Measurements from ENCODE around the gene PPP2R5C.
"Not testable (repeated sequence)": the region's sequence is repeated elsewhere in the genome, so short reads cannot be mapped to it uniquely, and the experiment has no call there.

Gene PPP2R5C

DNA sequence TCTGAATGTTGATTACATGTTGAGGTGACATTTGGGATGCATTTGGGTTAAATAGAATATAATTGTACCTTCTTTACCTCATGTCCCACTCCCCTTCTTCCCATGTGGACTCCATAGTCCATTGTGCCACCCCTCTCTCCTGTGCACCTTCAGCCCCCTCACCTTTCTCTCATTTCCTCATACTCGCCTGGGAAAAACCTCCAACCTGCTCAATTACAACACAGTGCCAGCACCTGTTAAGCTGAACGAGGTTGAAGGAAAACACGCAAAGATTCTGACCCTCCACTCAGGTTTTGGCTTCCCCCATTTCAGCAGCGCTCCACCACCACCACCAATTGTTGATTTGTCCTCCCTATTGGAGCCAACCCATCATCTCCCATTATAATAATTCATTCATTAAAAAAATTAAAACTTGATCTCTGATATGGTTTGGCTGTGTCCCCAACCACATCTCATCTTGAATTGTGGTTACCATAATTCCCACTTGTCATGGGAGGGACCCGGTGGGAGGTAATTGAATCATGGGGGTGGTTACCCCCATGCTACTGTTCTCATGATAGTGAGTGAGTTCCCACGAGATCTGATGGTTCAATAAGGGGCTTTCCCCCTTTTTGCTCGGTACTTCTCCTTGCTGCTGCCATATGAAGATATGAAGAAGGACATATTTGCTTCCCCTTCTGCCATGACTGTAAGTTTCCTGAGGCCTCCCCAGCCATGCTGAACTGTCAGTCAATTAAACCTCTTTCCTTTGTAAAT lies 33.7 kb upstream of the PPP2R5C start:
- DNase-seq = no peak

- no peak for DNase-seq
These were observed 33.2 kb upstream of the PPP2R5C start for GRCh38 chr14:101728367-101728742.

GRCh38 chr14:101729382-101729781 lies 32.1 kb upstream of the PPP2R5C start:
- DNase-seq = no peak

DNA sequence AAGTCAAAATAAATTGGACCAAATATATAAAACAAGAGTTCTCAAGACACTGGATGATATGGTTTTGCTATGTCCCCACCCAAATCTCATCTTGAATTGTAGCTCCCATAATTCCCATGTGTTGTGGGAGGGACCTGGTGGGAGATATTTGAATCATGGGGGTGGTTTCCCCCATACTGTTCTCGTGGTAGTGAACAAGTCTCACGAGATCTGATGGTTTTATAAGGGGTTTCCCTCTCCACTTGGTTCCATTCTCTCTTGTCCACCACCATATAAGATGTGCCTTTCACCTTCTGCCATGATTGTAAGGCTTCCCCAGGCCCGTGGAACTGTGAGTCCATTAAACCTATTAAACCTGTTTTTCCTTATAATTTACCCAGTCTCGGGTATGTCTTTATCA lies 31.4 kb upstream of the PPP2R5C start:
- not testable (repeated sequence) for DNase-seq

DNA sequence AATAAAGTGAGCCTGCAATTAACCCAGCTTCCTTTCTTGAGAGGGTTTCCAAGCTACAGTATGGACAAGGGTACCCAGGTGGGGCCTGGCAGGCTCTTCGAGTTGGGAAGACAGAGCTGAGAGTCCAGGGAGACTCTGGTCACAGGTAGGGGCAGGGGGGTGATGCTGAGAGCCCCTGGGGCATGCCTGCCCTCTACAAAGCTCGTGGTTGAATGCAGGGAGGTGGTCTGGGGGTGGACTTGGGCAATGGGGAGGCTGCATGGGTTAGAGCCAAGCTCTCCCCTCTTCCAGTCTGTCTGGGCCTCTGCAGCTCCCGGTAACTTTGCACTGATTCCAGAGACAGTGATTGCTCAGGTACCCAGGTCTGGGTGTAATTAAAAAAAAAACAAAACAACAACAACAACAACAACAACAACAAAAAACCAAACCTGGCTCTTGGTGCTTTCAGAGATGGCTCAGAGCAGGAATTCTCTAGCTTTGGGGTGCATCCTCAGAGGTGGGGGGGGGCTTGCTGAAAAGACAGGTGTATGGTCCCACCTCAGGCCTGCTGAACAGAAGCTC lies 30.8 kb upstream of the PPP2R5C start:
- no peak for DNase-seq

- DNase-seq = peak; percentile 72
These were observed 30.1 kb upstream of the PPP2R5C start for GRCh38 chr14:101731187-101732080.

DNA sequence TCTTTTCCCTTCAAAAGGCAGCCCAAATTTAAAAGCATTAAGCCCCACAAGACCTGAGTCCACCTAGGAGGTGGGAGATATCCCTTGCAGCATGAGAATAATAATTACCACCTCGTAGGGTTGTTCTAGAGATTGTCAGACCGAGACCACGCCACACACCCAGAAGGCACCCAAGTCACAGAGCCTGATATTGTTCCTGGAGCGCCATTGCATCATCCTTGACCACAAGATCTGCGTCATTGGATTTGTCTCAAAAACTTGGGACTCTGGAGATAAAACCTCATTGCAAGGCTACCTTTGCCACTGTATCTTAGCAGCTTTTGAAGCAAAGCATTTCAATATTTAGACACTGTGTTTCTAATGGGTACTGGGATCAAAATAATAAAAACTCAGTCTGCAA lies 29.4 kb upstream of the PPP2R5C start:
- DNase-seq = no peak

- no peak for DNase-seq
These were observed 28.3 kb upstream of the PPP2R5C start for GRCh38 chr14:101733211-101733610.

GRCh38 chr14:101734246-101734847 lies 27.2 kb upstream of the PPP2R5C start:
- DNase-seq = no peak

- DNase-seq = no peak
These were observed 26.1 kb upstream of the PPP2R5C start for GRCh38 chr14:101735453-101735852.

GRCh38 chr14:101736071-101736470 lies 25.4 kb upstream of the PPP2R5C start:
- DNase-seq = no peak

- no peak for DNase-seq
These were observed 24.9 kb upstream of the PPP2R5C start for GRCh38 chr14:101736585-101736984.

DNA sequence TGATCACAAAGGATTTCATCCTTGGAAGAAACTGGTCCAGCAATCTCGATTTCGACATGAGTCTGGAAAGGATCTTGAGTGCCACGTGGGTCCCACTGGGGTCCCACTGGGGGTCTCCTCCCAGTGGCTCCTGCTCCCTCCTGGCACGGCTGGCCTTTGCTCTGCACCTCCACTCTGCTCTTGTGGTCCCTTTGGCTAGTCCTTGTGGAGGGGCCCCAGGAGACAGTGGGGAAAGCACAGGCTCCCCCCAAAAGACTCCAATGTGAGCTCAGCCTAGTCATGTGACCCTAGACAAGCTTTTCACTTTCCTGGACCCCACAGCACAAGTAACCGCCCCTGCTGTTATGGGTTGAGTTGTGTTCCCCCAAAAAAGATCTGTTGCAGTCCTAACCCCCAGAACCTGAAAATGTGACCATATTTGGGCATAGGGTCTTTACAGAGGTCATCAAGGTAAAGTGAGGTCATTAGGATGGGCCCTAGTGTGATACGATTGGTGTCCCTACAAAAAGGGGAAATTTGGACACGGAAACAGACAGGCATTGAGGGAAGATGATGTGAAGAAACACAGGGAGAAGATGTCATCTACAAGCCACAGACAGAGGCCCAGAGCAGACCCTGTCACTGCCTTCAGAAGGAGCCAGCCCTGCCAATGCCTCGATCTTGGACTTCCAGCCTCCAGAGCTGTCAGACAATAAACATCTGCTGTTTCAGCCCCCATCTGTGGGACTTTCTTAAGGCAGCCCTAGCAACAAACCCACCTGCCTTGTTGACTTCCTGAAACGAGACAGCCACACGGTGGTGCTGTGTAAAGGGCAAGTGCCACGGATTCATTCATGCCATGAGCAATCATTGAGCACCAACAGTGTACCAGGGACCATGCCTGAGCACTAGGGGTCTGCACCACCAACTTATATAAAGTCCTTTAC lies 23.8 kb upstream of the PPP2R5C start:
- DNase-seq = no peak

DNA sequence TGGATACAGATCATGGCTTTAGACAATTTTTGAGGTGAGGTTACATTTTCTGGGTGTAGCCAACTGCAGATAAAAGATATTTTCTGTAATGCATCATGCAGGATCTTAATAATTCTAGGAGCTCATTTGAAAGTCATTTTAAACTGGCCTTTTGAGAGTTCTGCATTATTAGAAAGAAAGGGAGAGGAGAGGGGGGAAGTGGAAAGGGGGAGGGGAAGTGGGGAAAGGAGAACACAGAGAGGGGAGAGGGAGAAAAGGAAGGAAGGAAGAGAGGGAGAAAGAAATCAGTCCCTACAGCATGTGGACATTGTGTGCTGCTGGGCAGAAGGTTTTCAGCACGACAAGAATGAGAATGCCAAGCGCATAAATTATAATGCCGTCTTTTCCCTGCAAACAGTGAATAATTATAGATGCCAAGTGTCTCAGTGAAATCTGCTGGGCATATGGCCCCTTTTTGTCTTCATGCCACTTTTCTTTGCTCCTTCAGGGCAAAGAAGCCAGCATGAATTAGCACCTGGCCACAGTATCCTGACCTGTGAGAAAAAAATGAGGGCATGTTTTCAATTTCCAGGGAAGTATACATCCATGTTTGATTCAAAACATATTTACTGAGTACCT lies 22.7 kb upstream of the PPP2R5C start:
- no peak for DNase-seq

- no peak for DNase-seq
These were observed 21.9 kb upstream of the PPP2R5C start for GRCh38 chr14:101739446-101740141.

DNA sequence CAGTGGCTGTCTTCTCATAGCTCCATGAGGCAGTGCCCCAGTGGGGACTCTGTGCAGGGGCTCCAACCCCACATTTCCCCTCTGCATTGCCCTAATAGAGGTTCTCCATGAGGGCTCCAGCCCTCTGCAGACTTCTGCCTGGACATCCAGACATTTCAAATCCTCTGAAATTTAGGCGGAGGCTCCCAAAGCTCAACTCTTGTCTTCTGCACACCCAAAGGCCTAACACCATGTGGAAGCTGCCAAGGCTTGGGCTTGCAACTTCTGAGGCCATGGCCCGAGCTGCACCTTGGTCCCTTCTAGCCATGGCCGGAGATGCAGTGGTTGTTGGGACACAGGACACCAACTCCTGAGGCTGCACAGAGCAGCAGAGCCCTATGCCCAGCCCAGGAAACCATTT lies 20.5 kb upstream of the PPP2R5C start:
- no peak for DNase-seq

DNA sequence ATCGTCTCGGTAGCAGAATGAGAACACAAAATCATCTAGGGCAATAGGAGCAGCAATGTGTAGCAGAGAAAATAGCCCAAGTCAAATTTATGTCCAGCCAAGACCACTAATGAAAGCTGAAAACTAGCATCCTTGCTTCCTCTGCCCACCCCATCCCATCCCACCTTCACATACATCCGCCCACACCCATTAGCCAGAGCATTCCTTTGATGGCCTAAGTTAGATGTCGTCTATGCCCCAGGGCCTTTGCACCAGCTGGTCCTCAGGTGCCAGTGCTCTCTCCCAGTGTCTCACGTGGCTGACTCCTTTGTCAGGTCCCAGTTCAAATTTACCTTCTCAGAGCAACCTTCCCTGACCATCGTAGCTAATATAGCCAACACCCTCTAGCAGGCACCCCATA lies 17.8 kb upstream of the PPP2R5C start:
- no peak for DNase-seq

- not testable (repeated sequence) for DNase-seq
These were observed 17.1 kb upstream of the PPP2R5C start for GRCh38 chr14:101744382-101744781.

GRCh38 chr14:101749756-101750155 lies 11.8 kb upstream of the PPP2R5C start:
- peak; percentile 1 for DNase-seq

DNA sequence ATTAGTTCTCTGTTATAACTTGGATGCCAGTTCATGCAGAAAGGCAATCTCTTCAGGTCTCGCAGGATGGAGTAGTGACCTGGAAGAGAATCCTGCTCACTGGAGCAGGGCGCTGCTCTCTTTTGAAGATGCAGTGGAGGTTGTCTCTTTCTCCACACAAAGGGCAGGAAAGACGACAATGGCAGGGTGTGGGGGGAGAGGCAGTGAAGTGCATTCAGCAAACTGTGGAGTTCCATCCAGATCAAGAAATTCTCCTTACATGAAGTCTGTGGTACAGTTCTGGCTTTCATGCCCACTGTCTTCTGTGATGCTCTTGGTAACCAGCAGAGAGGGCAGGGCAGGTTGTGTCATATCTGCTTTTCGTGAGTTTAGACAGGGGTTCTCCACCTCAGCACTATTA lies 6.6 kb upstream of the PPP2R5C start:
- DNase-seq = no peak
